Measurements from ENCODE around the gene IGF1R. TPM values are rescaled to one million over a fixed set of nuclear protein-coding genes. Genes with fewer than 3 reads are reported as not detected.

IGF1R gene
- total RNA-seq, 1 donor from 2014 or later, result 97.7 TPM

DNA sequence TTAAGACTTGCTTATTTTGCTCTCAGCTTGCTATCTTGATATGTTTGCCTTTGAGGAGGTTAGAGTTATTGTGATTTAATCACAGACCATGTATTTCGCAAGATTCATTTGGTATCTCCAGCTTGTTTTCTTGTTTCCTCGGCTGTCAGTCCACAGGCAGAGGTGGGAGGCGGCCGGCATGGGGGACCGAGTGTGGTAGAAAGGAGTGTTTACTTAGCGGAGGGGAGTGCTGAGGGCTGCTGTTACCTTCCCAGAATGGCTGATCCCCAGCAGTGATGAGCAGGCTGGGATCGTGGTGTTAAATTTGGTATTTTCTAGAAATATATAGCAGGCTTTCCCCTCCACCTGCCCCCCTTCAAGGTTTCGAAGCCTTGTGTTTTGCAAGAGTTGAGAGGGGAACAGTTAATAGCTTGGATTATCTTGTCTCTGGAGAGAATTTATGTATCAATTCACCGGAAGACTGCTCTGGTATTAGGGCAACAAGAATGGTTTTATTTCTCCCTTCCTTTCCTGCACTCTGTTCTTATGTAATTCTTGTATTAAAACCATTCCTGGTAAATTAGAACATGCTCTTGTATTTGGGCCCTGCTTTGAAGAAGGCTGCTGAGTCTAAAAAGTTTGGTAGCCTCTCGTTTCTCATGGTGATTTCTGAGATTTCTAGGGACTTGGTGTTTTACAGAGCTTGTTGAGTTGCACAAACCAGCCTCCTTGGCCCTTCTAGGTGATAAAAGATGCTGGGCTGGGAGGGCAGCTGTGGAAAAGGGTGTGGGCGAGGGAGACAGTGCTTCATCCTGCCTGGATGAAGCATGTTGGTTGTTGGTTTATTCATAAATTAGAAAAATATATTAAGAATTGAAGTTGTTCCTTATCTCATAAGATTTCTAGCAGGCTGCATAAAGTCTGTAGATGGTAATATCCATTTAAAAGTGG, 151.4 kb downstream of the IGF1R start:
- peak; percentile 37 to 81 for DNase-seq (ENCODE audit: extremely low spot score in 2 of 2)
- TF ChIP-seq POLR2AphosphoS5 (IDR thresholded peaks at IDR 0.05; ENCODE audit: insufficient read depth in 1 of 2, low read depth in 1 of 2), result peak; percentile 12 to 29
- TF ChIP-seq, protein P1, sequence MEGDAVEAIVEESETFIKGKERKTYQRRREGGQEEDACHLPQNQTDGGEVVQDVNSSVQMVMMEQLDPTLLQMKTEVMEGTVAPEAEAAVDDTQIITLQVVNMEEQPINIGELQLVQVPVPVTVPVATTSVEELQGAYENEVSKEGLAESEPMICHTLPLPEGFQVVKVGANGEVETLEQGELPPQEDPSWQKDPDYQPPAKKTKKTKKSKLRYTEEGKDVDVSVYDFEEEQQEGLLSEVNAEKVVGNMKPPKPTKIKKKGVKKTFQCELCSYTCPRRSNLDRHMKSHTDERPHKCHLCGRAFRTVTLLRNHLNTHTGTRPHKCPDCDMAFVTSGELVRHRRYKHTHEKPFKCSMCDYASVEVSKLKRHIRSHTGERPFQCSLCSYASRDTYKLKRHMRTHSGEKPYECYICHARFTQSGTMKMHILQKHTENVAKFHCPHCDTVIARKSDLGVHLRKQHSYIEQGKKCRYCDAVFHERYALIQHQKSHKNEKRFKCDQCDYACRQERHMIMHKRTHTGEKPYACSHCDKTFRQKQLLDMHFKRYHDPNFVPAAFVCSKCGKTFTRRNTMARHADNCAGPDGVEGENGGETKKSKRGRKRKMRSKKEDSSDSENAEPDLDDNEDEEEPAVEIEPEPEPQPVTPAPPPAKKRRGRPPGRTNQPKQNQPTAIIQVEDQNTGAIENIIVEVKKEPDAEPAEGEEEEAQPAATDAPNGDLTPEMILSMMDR (IDR thresholded peaks at IDR 0.05), result no peak
- peak overlapping the region; percentile 30 for H3K27ac ChIP-seq
- H3K4me3 ChIP-seq, result peak overlapping the region; percentile 3 to 28
- H3K4me1 ChIP-seq, result peaks cover 54% of the 10 kb centered on the region
- no peaks in the 10 kb centered on the region for H3K9me3 ChIP-seq
- H3K27me3 ChIP-seq, result no peaks in the 10 kb centered on the region
- H3K36me3 ChIP-seq, result no peaks in the 10 kb centered on the region
- intact Hi-C loops (cut with DNase I), result no loop called here

DNA sequence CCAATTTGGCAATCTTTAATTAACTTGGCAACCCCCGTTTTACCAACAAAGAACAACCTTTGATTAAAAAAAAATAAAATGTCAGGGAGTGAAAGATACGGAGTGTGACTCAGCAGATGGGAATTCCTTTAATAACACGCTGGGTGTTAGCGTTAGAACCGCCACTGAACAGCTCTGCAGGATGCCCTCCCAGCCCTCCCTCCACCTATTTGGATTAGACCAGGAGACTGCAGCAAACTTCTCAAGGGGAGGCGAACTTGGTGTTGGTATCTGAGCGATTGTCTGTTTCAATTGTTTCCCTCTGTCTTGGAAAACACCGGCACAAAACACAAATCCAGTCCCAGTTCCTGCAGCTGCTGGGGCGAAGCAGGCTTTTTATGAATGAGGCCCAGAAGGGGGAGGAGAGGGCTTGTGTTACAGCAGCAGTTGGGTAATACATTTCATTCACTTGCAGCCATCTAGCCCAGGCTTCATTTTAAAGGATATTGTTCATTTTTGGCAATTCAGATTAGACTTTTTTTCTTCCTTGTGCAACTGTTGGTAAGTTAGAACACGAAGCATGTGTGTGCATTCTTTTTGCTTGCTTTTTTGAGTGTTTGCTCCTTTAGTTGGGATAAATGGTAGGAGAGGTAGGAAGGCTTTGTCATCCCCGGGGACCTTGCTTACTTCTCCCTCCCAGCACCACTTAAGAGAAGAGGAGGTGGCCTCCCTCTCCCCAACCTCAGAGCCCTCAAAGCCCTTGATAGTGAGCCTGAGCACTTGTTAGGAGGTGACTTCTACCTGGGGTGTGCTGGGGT, 152.3 kb downstream of the IGF1R start:
- H3K27ac ChIP-seq, result peak overlapping the region; percentile 30
- DNase-seq (ENCODE audit: extremely low spot score in 2 of 2), result peak; percentile 74 to 86
- TF ChIP-seq POLR2A (IDR thresholded peaks at IDR 0.05) (no peak), POLR2AphosphoS5 (IDR thresholded peaks at IDR 0.05; ENCODE audit: insufficient read depth in 1 of 2, low read depth in 1 of 2) (peak in 1 of 2 donors; percentile 56)

DNA sequence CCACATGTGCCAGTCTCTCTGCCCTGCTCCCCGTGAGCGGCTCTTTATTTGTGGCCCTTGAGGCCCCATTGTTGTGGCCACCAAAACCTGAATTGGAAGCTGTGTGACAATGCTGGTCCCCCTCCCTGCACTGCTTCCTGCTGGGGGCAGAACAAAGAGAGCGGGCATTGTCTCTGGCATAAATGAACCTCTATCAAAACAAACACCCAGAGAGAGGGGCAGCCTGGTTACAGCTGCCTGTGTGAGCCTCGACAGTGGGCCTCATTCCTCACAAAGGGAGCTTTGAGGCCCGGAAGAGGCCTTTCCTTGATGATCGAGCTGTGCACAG, 152.9 kb downstream of the IGF1R start:
- intact Hi-C loops (cut with DNase I), result no loop called here
- H3K36me3 ChIP-seq, result no peaks in the 10 kb centered on the region
- peaks cover 64% of the 10 kb centered on the region for H3K4me1 ChIP-seq
- H3K27ac ChIP-seq, result peak overlapping the region; percentile 16
- no peaks in the 10 kb centered on the region for H3K27me3 ChIP-seq
- no peak for TF ChIP-seq POLR2A (IDR thresholded peaks at IDR 0.05)
- TF ChIP-seq POLR2AphosphoS5 (IDR thresholded peaks at IDR 0.05; ENCODE audit: insufficient read depth in 1 of 2, low read depth in 1 of 2), result no peak
- TF ChIP-seq, protein P1 (IDR thresholded peaks at IDR 0.05), result no peak
- no peaks in the 10 kb centered on the region for H3K9me3 ChIP-seq
- no peak overlapping the region for H3K4me3 ChIP-seq
- peak; percentile 70 to 74 for DNase-seq (ENCODE audit: extremely low spot score in 2 of 2)

More for the DNA sequence above, 152.3 kb downstream of the IGF1R start:
- peaks cover 58% of the 10 kb centered on the region for H3K4me1 ChIP-seq
- intact Hi-C loops (cut with DNase I), result no loop called here
- no peaks in the 10 kb centered on the region for H3K36me3 ChIP-seq
- H3K27me3 ChIP-seq, result no peaks in the 10 kb centered on the region
- peak overlapping the region in 1 of 2 donors; percentile 3 for H3K4me3 ChIP-seq
- no peaks in the 10 kb centered on the region for H3K9me3 ChIP-seq

DNA sequence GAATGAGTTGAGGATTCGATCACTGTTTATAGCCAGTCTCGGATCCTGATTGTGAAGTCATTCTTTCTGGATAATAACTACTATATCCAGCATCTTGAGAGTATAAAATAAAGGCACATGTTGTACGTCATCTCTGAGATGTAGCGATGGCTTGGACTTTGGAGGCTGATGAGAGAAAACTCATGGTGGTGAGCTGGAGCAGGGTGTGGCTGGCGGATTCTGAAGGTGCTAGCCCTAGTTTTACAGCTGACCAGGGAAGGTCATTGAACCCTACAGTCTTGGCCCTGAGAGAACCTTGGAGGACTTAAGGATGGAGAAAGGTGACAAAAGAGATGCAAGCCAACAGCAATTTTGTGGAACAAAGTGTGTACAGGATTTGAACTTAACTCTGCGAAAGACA, 153.8 kb downstream of the IGF1R start:
- Histone ChIP-seq H3K4me3 (no peak overlapping the region), H3K27me3 (no peaks in the 10 kb centered on the region), H3K36me3 (no peaks in the 10 kb centered on the region), H3K9me3 (no peaks in the 10 kb centered on the region), H3K4me1 (peaks cover 66% of the 10 kb centered on the region), H3K27ac (no peak overlapping the region)
- DNase-seq (ENCODE audit: extremely low spot score in 2 of 2), result peak in 1 of 2 donors; percentile 49
- TF ChIP-seq POLR2AphosphoS5 (IDR thresholded peaks at IDR 0.05; ENCODE audit: insufficient read depth in 1 of 2, low read depth in 1 of 2), result no peak
- no peak for TF ChIP-seq POLR2A (IDR thresholded peaks at IDR 0.05)
- TF ChIP-seq, protein P1 (IDR thresholded peaks at IDR 0.05), result no peak
- intact Hi-C loops (cut with DNase I), result no loop called here

DNA sequence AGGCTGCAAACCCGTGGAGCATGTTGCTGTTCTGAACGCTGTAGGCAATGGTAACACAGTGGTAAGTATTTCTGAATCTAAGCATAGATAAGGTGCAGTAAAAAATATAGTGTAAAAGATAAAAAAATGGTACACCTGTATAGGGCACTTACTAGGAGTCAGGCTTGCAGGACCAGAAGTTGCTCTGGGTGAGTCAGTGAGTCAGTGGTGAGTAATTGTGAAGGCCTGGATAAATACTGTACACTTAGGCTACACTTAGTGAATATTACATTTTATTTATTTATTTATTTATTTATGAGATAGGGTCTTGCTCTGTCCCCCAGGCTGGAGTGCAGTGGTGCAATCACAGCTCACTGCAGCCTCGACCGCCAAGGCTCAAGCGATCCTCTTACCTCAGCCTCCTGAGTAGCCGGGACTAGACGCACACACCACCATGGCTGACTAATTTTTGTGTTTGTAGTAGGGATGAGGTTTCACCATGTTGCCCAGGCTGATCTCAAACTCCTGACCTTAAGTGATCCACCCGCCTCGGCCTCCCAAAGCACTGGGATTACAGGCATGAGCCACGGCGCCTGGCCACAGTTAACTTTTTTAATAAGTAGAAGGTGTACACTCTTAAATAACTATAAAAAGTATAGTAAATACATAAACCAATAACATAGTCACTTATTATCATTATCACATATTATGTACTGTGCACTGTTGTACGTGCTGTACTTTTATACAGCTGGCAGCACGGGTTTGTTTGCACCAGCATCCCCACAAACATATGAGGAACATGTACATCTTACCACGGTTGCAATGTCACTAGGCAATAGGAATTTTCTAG, 155.1 kb downstream of the IGF1R start:
- H3K9me3 ChIP-seq, result no peaks in the 10 kb centered on the region
- intact Hi-C loops (cut with DNase I), result no loop called here
- no peak for TF ChIP-seq POLR2AphosphoS5 (IDR thresholded peaks at IDR 0.05; ENCODE audit: insufficient read depth in 1 of 2, low read depth in 1 of 2)
- H3K27ac ChIP-seq, result no peak overlapping the region
- no peaks in the 10 kb centered on the region for H3K27me3 ChIP-seq
- peak in 1 of 2 donors; percentile 42 for DNase-seq (ENCODE audit: extremely low spot score in 2 of 2)
- H3K4me3 ChIP-seq, result no peak overlapping the region
- peaks cover 70% of the 10 kb centered on the region for H3K4me1 ChIP-seq
- H3K36me3 ChIP-seq, result no peaks in the 10 kb centered on the region
